PC-9 (cell line): ENCODE results near the gene ARR3. TPM values are rescaled to one million over a fixed set of nuclear protein-coding genes. Genes with fewer than 3 reads are reported as not detected.
A peak's percentile ranks its signal among the peaks of the same experiment; 100 is the strongest.

Experiments
- BruUV-seq: library from RNA; stranded (reverse); fragments of 400-500 nt; replicated peaks from 2 replicates; lab custom pipeline; 2021; lab: Mats Ljungman, UMichigan
- CTCF ChIA-PET: fragments of 300-600 bp; sonication (Branson Sonifier 250); formaldehyde crosslinking; loops from one replicate; lab custom pipeline; 2022; ENCODE audit warnings: antibody characterized with exemption; lab: Charles Lee
- POLR2A ChIA-PET: fragments of 300-600 bp; sonication (Branson Sonifier 250); formaldehyde crosslinking; loops from one replicate; lab custom pipeline; 2022; ENCODE audit warnings: antibody characterized with exemption; ENCODE audit not compliant: unreplicated experiment; lab: Charles Lee
- DNase-seq, 2 experiments: peaks; one replicate each; pipeline versions ENCODE4 v3.0.0 to v3.0.0-alpha.2; 2015 to 2022; ENCODE audit warnings: mixed read lengths in 1 of 2
- H2AFZ ChIP-seq: fragments of 200-600 bp; sonication (generic); 2 replicates; pipeline ENCODE4 v1.8.1; 2017; ENCODE audit warnings: antibody characterized with exemption
- H3F3A ChIP-seq: fragments of 200-600 bp; sonication (generic); 2 replicates; pipeline ENCODE4 v1.8.1; 2017; ENCODE audit warnings: antibody characterized with exemption, mild to moderate bottlenecking, low read depth; ENCODE audit not compliant: insufficient read depth
- H3K27ac ChIP-seq: fragments of 200-600 bp; sonication (generic); 2 replicates; pipeline ENCODE4 v1.6.1; 2016; ENCODE audit warnings: mixed run types
- H3K27me3 ChIP-seq: fragments of 200-600 bp; sonication (generic); 2 replicates; pipeline ENCODE4 v1.6.1; 2016; ENCODE audit warnings: low read depth, mixed run types; ENCODE audit not compliant: insufficient read depth
- H3K36me3 ChIP-seq: fragments of 200-600 bp; sonication (generic); 2 replicates; pipeline ENCODE4 v1.6.1; 2016; ENCODE audit warnings: low read depth, mixed run types
- H3K4me1 ChIP-seq: fragments of 200-600 bp; sonication (generic); replicated peaks from 2 replicates; pipeline ENCODE4 v1.6.1; 2016; ENCODE audit warnings: mixed run types; ENCODE audit not compliant: insufficient read depth
- H3K4me2 ChIP-seq: fragments of 200-600 bp; sonication (generic); 2 replicates; pipeline ENCODE4 v1.6.1; 2017; ENCODE audit warnings: mixed run types
- H3K4me3 ChIP-seq: fragments of 200-600 bp; sonication (generic); 2 replicates; pipeline ENCODE4 v1.6.1; 2016; ENCODE audit warnings: mixed run types
- H3K79me2 ChIP-seq: fragments of 200-600 bp; sonication (generic); 2 replicates; pipeline ENCODE4 v1.6.1; 2017; ENCODE audit warnings: low read depth, mixed run types
- H3K9me2 ChIP-seq: fragments of 200-600 bp; sonication (generic); 2 replicates; pipeline ENCODE4 v1.8.1; 2017; ENCODE audit warnings: mild to moderate bottlenecking; ENCODE audit not compliant: insufficient read depth
- H3K9me3 ChIP-seq: fragments of 200-600 bp; sonication (generic); 2 replicates; pipeline ENCODE4 v1.8.1; 2016; ENCODE audit warnings: low read depth; ENCODE audit not compliant: insufficient read depth
- H4K20me1 ChIP-seq: fragments of 200-600 bp; sonication (generic); 2 replicates; pipeline ENCODE4 v1.8.1; 2017; ENCODE audit not compliant: insufficient read depth
- EZH2 ChIP-seq: fragments of 200-600 bp; sonication (generic); IDR thresholded peaks from 2 replicates; pipeline ENCODE4 v1.8.0; 2017; ENCODE audit warnings: antibody characterized with exemption, low read depth
- intact Hi-C: fragments of 100-400 bp; cut with micrococcal nuclease; formaldehyde crosslinking; loops from one replicate; pipeline ENCODE4 v1.10.0; 2022; ENCODE audit not compliant: unreplicated experiment
- total RNA-seq: library from RNA; stranded (reverse); gene quantifications from 2 replicates; pipeline ENCODE4 v1.2.3, GENCODE V29; 2021
- TF ChIP-seq, protein P1 (sequence below): fragments of 200-600 bp; sonication (generic); conservative IDR thresholded peaks from 2 replicates; pipeline ENCODE4 v1.6.1; 2017; ENCODE audit warnings: mixed run types, antibody characterized with exemption, mild to moderate bottlenecking, moderate library complexity

Gene ARR3
- total RNA-seq, 1 experiment from 2014 or later = not detected

DNA sequence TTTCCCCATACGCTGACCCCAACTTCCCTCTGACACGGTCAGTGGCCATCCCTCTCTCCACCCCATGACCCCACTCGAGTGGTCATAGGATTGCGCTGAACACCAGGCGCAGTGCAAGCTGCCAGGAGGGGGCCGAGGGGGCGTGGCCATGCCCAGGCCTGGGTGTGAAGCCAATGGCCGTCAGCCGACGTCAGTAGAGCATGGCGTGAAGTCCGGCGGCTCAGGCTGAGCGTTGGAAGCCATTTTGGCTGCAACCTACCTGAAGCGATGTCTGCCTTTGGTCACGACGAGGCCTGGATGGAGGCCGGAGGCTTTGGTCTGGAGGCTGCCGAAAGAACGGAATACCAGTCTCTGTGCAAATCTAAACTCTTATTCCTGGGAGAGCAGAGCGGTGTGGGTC, 13.8 kb downstream of the ARR3 start, which contains the start of gene RAB41:
TSS of gene RAB41 (plus strand) at position 222 of the 400 bp plus-strand sequence. CDS start at position 268, 46 bp downstream.
- intact Hi-C loops = no loop called here
- no TSS peak for BruUV-seq
- Histone ChIP-seq H3K9me3 (no peaks in the 10 kb centered on the region), H3K27ac (no peak within 1 kb of the TSS), H3F3A (no peaks in the 10 kb centered on the region), H3K36me3 (no peaks in the 10 kb centered on the region), H3K79me2 (no peaks in the 10 kb centered on the region), H3K27me3 (no peaks in the 10 kb centered on the region), H3K4me1 (no peaks in the 10 kb centered on the region), H3K4me2 (no peak within 1 kb of the TSS), H3K4me3 (no peak within 1 kb of the TSS), H3K9me2 (no peaks in the 10 kb centered on the region), H4K20me1 (no peaks in the 10 kb centered on the region), H2AFZ (no peak within 1 kb of the TSS)
- ChIA-PET POLR2A (no interaction called here), CTCF (no interaction called here)
- DNase-seq = no peak
- no peak for TF ChIP-seq EZH2
- TF ChIP-seq, protein P1, sequence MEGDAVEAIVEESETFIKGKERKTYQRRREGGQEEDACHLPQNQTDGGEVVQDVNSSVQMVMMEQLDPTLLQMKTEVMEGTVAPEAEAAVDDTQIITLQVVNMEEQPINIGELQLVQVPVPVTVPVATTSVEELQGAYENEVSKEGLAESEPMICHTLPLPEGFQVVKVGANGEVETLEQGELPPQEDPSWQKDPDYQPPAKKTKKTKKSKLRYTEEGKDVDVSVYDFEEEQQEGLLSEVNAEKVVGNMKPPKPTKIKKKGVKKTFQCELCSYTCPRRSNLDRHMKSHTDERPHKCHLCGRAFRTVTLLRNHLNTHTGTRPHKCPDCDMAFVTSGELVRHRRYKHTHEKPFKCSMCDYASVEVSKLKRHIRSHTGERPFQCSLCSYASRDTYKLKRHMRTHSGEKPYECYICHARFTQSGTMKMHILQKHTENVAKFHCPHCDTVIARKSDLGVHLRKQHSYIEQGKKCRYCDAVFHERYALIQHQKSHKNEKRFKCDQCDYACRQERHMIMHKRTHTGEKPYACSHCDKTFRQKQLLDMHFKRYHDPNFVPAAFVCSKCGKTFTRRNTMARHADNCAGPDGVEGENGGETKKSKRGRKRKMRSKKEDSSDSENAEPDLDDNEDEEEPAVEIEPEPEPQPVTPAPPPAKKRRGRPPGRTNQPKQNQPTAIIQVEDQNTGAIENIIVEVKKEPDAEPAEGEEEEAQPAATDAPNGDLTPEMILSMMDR = no peak

DNA sequence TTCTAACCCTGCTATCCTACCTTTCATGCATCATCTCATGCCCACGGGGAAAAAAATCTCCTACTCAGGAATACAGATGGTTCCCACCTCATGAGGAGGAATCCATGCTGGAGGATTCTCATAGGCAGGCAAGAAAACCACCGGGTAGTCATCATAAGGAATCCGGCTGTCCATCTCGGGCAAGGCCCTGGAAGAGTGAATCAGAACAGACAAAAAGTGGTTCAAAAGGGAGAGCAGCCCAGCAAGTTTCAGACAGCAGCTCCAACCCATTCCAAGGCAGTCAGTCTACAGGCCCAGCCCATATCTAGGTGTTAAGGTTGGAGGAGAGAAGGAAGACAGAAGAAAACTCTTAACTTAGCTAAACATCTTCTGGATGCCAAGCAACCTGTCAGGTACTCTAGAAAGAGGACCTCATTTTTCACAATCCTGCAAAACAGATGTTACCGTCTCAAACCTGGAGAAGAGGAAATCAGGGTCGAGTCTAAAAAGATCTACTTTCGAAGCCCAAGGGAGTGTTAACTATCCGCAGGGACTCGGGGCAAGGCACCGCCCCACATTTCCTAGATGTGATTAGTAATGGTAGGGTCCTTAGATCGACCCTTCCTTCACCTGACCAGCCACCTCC, 21.1 kb downstream of the ARR3 start:
- H3K36me3 ChIP-seq = no peaks in the 10 kb centered on the region

More for the DNA sequence above, 21.1 kb downstream of the ARR3 start:
- no peak for DNase-seq
- H3K9me3 ChIP-seq = no peaks in the 10 kb centered on the region
- peak overlapping the region; percentile 87 for H3K4me2 ChIP-seq
- H3K4me1 ChIP-seq = peaks cover 11% of the 10 kb centered on the region
- ChIA-PET POLR2A (interaction anchor here (1.0 kb wide), 1 partner anchor 121 kb away, joined by 5 read pairs; no protein-coding TSS in a partner anchor), CTCF (interaction anchor here (1.0 kb wide), 1 partner anchor 156 kb away, joined by 7 read pairs; the partner anchor contains the start of gene IGBP1)
- no peaks in the 10 kb centered on the region for H3K9me2 ChIP-seq
- no peak for TF ChIP-seq EZH2
- TF ChIP-seq, protein P1 = no peak
- H2AFZ ChIP-seq = peak overlapping the region; percentile 97
- H3F3A ChIP-seq = no peaks in the 10 kb centered on the region
- intact Hi-C loops = no loop called here
- H3K79me2 ChIP-seq = peaks cover 27% of the 10 kb centered on the region
- BruUV-seq = TSS peak; percentile 57
- peak overlapping the region; percentile 91 for H3K4me3 ChIP-seq
- H3K27ac ChIP-seq = no peak overlapping the region
- H4K20me1 ChIP-seq = no peaks in the 10 kb centered on the region
- no peaks in the 10 kb centered on the region for H3K27me3 ChIP-seq
